Cardiac fibroblast (primary cell): ENCODE data around the gene GTPBP8.

Source experiments
- DNase-seq, 2 donors: peaks; one replicate each; pipeline versions ENCODE4 v3.0.0 to v3.0.0-alpha.2; 2010; ENCODE audit warnings: low read depth in 2 of 2
- H3K4me3 ChIP-seq, 2 donors: replicated peaks in 1 of 2; 1 replicate in 1 of 2; 2 replicates in 1 of 2; pipeline ENCODE4 v1.5.1; 2011; ENCODE audit warnings: low read depth in 2 of 2, low read length in 2 of 2, mild to moderate bottlenecking in 2 of 2, moderate library complexity in 1 of 2
- TF ChIP-seq, protein P1 (sequence below): IDR thresholded peaks from one replicate; pipeline ENCODE4 v1.5.1; 2011; ENCODE audit warnings: low read depth, mild to moderate bottlenecking, low read length, inconsistent platforms

GTPBP8 gene

DNA sequence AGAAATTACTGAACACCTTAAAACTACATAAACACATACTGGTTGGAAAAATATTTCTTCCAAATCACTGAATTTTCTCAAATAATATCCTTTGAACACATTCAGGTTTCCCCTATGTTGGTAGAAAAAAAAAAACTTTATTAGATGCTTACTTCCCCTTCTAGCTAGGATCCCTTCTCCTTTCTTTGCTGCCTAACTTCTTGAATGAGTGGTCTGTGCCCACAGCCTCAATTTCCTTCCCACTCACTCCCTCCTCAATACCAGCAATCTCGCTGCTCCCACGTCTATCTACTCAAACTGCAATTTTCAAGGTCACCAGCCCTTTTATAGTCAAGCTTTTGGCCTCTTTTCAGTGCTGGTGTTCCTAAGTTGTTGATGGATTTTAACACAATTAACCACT lies 24.2 kb upstream of the GTPBP8 start:
- no peak for DNase-seq
- H3K4me3 ChIP-seq: no peak overlapping the region
- TF ChIP-seq, protein P1, sequence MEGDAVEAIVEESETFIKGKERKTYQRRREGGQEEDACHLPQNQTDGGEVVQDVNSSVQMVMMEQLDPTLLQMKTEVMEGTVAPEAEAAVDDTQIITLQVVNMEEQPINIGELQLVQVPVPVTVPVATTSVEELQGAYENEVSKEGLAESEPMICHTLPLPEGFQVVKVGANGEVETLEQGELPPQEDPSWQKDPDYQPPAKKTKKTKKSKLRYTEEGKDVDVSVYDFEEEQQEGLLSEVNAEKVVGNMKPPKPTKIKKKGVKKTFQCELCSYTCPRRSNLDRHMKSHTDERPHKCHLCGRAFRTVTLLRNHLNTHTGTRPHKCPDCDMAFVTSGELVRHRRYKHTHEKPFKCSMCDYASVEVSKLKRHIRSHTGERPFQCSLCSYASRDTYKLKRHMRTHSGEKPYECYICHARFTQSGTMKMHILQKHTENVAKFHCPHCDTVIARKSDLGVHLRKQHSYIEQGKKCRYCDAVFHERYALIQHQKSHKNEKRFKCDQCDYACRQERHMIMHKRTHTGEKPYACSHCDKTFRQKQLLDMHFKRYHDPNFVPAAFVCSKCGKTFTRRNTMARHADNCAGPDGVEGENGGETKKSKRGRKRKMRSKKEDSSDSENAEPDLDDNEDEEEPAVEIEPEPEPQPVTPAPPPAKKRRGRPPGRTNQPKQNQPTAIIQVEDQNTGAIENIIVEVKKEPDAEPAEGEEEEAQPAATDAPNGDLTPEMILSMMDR: no peak

DNA sequence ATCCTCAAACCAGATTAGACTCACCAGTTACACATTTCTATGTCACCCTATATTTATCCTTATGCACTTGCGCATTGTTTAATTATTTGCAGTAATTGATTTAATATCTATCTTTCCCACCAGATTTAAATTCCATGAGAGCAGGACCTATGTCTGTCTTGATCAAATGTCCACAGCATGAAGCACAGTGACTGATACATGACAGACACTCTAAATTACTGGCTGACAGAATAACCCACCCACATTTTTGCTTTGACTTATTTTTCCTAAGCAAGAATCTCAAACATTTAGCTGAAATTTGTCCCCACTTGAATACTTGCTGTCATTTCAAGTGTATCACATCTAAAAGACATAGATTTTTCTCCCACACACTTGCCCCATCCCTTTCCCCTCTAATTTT lies 23.4 kb upstream of the GTPBP8 start:
- no peak for DNase-seq
- H3K4me3 ChIP-seq: no peak overlapping the region
- TF ChIP-seq, protein P1: no peak

DNA sequence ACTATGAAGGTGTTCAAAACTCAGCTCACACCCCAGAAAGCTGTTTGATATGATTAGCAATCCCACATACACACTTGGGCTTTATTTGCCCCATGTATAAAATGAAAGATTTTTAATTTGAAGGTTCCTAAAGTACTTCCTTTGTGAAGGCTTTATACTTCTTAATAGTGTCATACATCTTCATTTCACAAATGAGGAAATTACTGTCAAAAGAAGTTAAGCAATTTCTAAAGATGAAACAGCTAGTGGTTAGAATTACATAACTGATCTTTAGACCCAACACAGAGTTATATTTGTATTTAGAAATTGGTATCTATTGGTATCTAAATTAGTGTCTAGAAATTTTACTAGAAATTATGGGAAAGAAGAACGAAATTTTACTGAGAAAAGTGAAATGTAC lies 23.0 kb upstream of the GTPBP8 start:
- DNase-seq: no peak
- no peak overlapping the region for H3K4me3 ChIP-seq
- TF ChIP-seq, protein P1: no peak

DNA sequence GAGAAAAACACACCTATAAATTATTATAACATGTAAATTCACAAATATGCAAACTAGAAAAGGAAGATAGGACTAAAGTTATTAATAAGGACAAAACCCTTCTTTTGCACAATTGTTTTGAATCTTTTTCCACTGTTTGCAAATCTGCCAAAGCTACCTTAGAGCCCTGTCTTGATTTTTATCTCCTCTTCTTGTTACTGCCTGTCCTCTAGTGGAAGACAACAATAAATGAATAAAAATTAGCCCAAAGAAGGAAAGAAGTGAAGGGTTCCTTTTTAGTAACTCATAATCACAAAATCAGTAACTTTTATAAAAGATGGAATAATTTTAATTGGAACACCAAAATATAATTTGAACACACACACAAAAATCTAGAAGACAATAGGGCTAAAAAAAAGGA lies 18.6 kb upstream of the GTPBP8 start:
- TF ChIP-seq, protein P1: no peak
- no peak overlapping the region for H3K4me3 ChIP-seq
- DNase-seq: no peak

DNA sequence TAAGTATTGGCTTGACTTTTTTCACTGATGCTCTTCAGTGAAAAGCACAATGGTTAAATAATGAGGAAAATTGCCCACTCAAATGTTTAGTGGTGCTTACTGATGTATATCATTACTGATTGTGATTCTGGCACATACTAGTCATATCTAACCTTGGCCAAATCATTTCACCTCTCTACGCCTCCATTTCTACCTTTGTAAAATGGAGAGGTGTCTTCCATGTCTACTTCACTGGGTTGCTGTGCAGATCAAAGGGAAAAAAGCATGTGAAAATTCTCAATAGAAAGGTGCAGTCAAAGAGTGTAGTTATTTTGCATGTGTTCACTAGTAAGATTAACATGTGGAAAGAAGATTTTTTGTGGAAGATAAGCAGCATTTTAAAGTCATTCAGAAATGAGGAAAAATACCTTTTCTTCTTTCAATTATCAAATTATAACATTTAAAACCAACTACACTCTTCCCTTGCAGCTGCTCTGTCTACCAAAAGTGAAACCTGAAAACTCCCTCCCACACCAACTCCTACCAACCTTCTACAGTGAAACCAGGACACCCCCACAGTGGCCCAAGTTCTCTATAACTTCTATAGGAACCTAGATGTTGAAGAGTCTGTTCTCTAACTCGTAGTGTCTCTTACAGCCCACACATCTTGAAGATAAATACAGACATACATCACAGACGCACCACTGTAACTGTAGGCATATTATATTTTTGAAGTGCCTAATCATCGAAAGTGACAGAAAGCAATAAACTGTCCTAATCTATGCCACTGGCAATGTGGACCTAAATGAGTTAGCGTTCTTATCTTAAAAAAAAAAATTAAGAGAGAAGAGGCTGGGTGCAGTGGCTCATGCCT lies 17.2 kb upstream of the GTPBP8 start:
- no peak overlapping the region for H3K4me3 ChIP-seq
- no peak for DNase-seq
- TF ChIP-seq, protein P1: no peak

DNA sequence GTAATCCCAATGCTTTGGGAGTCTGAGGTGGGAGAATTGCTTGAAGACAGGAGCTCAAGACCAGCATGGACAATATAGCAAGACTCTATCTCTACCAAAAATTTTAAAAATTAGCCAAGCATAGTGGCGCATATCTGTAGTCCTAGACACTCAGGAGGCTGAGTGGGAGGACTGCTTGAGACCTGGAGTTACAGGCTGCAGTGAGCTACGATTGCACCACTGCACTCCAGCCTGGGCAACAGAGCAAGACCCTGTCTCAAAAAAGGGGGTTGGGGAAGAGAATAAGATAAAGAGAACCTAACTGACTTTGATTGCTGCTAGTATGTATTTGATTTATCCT lies 16.6 kb upstream of the GTPBP8 start:
- H3K4me3 ChIP-seq: no peak overlapping the region
- TF ChIP-seq, protein P1: no peak
- DNase-seq: no peak

DNA sequence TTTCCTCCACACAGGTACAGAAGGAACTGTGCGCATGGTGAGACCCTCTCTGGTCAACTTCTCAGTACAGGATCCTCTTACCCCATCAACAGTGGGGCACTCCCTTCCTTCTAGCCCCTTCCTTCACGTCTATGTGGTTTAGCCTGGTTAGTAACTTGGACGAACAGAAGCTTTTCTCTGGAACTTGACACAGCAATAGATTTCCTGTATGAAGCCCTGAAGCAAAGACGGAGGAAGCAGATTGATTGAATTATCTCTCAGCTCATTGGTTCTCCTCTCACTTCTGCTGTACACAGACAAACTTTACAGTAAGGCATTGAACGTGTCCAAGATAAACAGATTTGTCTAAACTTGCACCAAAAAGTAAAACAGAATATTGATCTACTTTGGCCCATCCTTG lies 15.9 kb upstream of the GTPBP8 start, which contains the start of gene CD200R1:
Gene CD200R1, minus strand, starts transcription at position 210 of the 400 bp plus-strand sequence. CDS start 246 bp downstream, outside the sequence.
- TF ChIP-seq, protein P1: no peak
- DNase-seq: no peak
- H3K4me3 ChIP-seq: no peak within 1 kb of the TSS
